WTC11 (cell line): ENCODE measurements around the gene INPP5K. TPM values are rescaled to one million over a fixed set of nuclear protein-coding genes. Genes with fewer than 3 reads are reported as not detected.

Experiments
- ATAC-seq: fragments of 200-7000 bp; cut with Tn5 transposase; 2 replicates; pipeline ENCODE4 v1.10.0; 2021; ENCODE audit warnings: mild to moderate bottlenecking, moderate library complexity
- CTCF ChIA-PET: fragments of 300-600 bp; sonication (Branson Sonifier 250); formaldehyde crosslinking; loops from one replicate; lab custom pipeline; 2021; ENCODE audit warnings: antibody characterized with exemption; lab: Charles Lee
- POLR2A ChIA-PET: fragments of 350-600 bp; sonication (Branson Sonifier 250); formaldehyde crosslinking; loops from one replicate; lab custom pipeline; 2021; ENCODE audit warnings: antibody characterized with exemption; lab: Charles Lee
- DNase-seq: peaks from one replicate; pipeline ENCODE4 v3.0.0; 2021; ENCODE audit warnings: low spot score
- H3K27ac Mint-ChIP-seq: 2 replicates; pipeline ENCODE4 v1.8.0; 2021; ENCODE audit warnings: mixed read lengths
- H3K27me3 Mint-ChIP-seq: 2 replicates; pipeline ENCODE4 v1.8.0; 2021; ENCODE audit warnings: low read depth, mild to moderate bottlenecking, moderate library complexity, mixed read lengths
- H3K36me3 Mint-ChIP-seq: 2 replicates; pipeline ENCODE4 v1.8.0; 2021; ENCODE audit warnings: mixed read lengths
- H3K4me1 Mint-ChIP-seq: 2 replicates; pipeline ENCODE4 v1.8.0; 2022; ENCODE audit warnings: mixed read lengths
- H3K4me3 Mint-ChIP-seq: 2 replicates; pipeline ENCODE4 v1.8.0; 2021; ENCODE audit warnings: mild to moderate bottlenecking, moderate library complexity, mixed read lengths
- H3K9me3 Mint-ChIP-seq: 2 replicates; pipeline ENCODE4 v1.8.0; 2021; ENCODE audit warnings: mixed read lengths
- ATF1 ChIP-seq: sonication (generic); formaldehyde crosslinking; IDR thresholded peaks from 2 replicates; pipeline ENCODE4 v1.8.1; 2023; ENCODE audit warnings: mild to moderate bottlenecking, moderate library complexity, missing genetic modification reagents
- ATF3 ChIP-seq: sonication (generic); formaldehyde crosslinking; conservative IDR thresholded peaks from 2 replicates; pipeline ENCODE4 v1.8.1; 2022; ENCODE audit warnings: mild to moderate bottlenecking, missing genetic modification reagents
- CDX4 ChIP-seq: fragments of 250-450 bp; sonication (Bioruptor Pico); IDR thresholded peaks from 2 replicates; pipeline ENCODE4 v1.9.0; 2021; ENCODE audit warnings: moderate library complexity, mild to moderate bottlenecking, inconsistent platforms, borderline replicate concordance
- CTCF ChIP-seq: fragments of 200-600 bp; IDR thresholded peaks from 2 replicates; pipeline ENCODE4 v1.8.0; 2022; ENCODE audit warnings: antibody characterized with exemption
- ERG ChIP-seq: fragments of 250-450 bp; sonication (Bioruptor Pico); IDR thresholded peaks from 2 replicates; pipeline ENCODE4 v1.8.0; 2021; ENCODE audit warnings: mild to moderate bottlenecking
- ETV6 ChIP-seq: sonication (generic); formaldehyde crosslinking; IDR thresholded peaks from 2 replicates; pipeline ENCODE4 v1.8.1; 2022; ENCODE audit warnings: mild to moderate bottlenecking, missing genetic modification reagents
- FOXK1 ChIP-seq: sonication (generic); formaldehyde crosslinking; IDR thresholded peaks from 2 replicates; pipeline ENCODE4 v1.8.0; 2022; ENCODE audit warnings: mild to moderate bottlenecking, moderate library complexity, missing genetic modification reagents
- FOXP1 ChIP-seq: sonication (generic); formaldehyde crosslinking; IDR thresholded peaks from 2 replicates; pipeline ENCODE4 v1.8.0; 2022; ENCODE audit warnings: missing genetic modification reagents, mild to moderate bottlenecking, moderate library complexity, borderline replicate concordance
- GRHL2 ChIP-seq: fragments of 250-450 bp; sonication (Bioruptor Pico); IDR thresholded peaks from 2 replicates; pipeline ENCODE4 v1.8.0; 2022; ENCODE audit warnings: mild to moderate bottlenecking, moderate library complexity; ENCODE audit not compliant: insufficient replicate concordance, severe bottlenecking
- KAT7 ChIP-seq: sonication (generic); formaldehyde crosslinking; IDR thresholded peaks from 2 replicates; pipeline ENCODE4 v1.8.1; 2023; ENCODE audit warnings: missing genetic modification reagents, mild to moderate bottlenecking, borderline replicate concordance
- NFATC4 ChIP-seq: fragments of 250-450 bp; sonication (Bioruptor Pico); IDR thresholded peaks from 2 replicates; pipeline ENCODE4 v1.9.0; 2021; ENCODE audit warnings: mild to moderate bottlenecking
- PRDM15 ChIP-seq: sonication (generic); formaldehyde crosslinking; IDR thresholded peaks from 2 replicates; pipeline ENCODE4 v1.8.0; 2022; ENCODE audit warnings: missing genetic modification reagents
- RORB ChIP-seq: fragments of 250-450 bp; sonication (Bioruptor Pico); IDR thresholded peaks from 2 replicates; pipeline ENCODE4 v1.9.0; 2021; ENCODE audit warnings: mild to moderate bottlenecking
- SP1 ChIP-seq: sonication (generic); formaldehyde crosslinking; conservative IDR thresholded peaks from 2 replicates; pipeline ENCODE4 v1.8.1; 2022; ENCODE audit warnings: missing genetic modification reagents
- STAT6 ChIP-seq: sonication (generic); formaldehyde crosslinking; conservative IDR thresholded peaks from 2 replicates; pipeline ENCODE4 v1.8.1; 2023; ENCODE audit warnings: mild to moderate bottlenecking, low read depth, missing genetic modification reagents, moderate library complexity
- TCF7 ChIP-seq: sonication (generic); formaldehyde crosslinking; IDR thresholded peaks from 2 replicates; pipeline ENCODE4 v1.8.0; 2022; ENCODE audit warnings: mild to moderate bottlenecking, low read depth, missing genetic modification reagents, moderate library complexity
- USF1 ChIP-seq: sonication (generic); formaldehyde crosslinking; IDR thresholded peaks from 2 replicates; pipeline ENCODE4 v1.8.0; 2022; ENCODE audit warnings: mild to moderate bottlenecking, missing genetic modification reagents
- ZBTB21 ChIP-seq: sonication (generic); formaldehyde crosslinking; IDR thresholded peaks from 2 replicates; pipeline ENCODE4 v1.8.1; 2023; ENCODE audit warnings: mild to moderate bottlenecking, missing genetic modification reagents, borderline replicate concordance
- ZNF138 ChIP-seq: sonication (generic); formaldehyde crosslinking; conservative IDR thresholded peaks from 2 replicates; pipeline ENCODE4 v1.8.1; 2022; ENCODE audit warnings: mild to moderate bottlenecking, moderate library complexity, missing genetic modification reagents
- ZNF317 ChIP-seq: sonication (generic); formaldehyde crosslinking; IDR thresholded peaks from 2 replicates; pipeline ENCODE4 v1.8.1; 2023; ENCODE audit warnings: low read depth, mild to moderate bottlenecking, moderate library complexity, missing genetic modification reagents, borderline replicate concordance
- ZNF671 ChIP-seq: fragments of 250-450 bp; sonication (Bioruptor Pico); IDR thresholded peaks from 2 replicates; pipeline ENCODE4 v1.8.0; 2021; ENCODE audit warnings: mild to moderate bottlenecking
- ZSCAN18 ChIP-seq: fragments of 250-450 bp; sonication (Bioruptor Pico); IDR thresholded peaks from 2 replicates; pipeline ENCODE4 v2.1.2; 2022; ENCODE audit warnings: mild to moderate bottlenecking, moderate library complexity
- total RNA-seq: library from RNA; stranded (reverse); gene quantifications from 3 replicates; pipeline ENCODE4 v1.2.3, GENCODE V29; 2021

INPP5K gene
- total RNA-seq, 1 experiment from 2014 or later: 26.8 TPM

GRCh38 chr17:1455291-1455796, 61.1 kb downstream of the INPP5K start (continued):
- TF ChIP-seq ZNF138 (CRISPR knock-in tag) (peak; percentile 59; the same call in 1 of the 2 replicates), USF1 (CRISPR knock-in tag) (no peak), PRDM15 (CRISPR knock-in tag) (no peak), ZNF671 (CRISPR knock-in tag) (no peak), SP1 (CRISPR knock-in tag) (no peak), ATF1 (CRISPR knock-in tag) (no peak), ZSCAN18 (CRISPR knock-in tag) (no peak), CDX4 (no peak), ZNF317 (CRISPR knock-in tag) (0 out of 2 replicates have a peak, but pooled peaks have one; percentile 4), ATF3 (CRISPR knock-in tag) (no peak), RORB (CRISPR knock-in tag) (no peak), STAT6 (CRISPR knock-in tag) (no peak)

- Mint-ChIP-seq H3K27ac (peak overlapping the region; percentile 86), H3K4me1 (peaks cover 24% of the 10 kb centered on the region), H3K27me3 (no peaks in the 10 kb centered on the region; the same call in 1 of the 2 replicates), H3K9me3 (no peaks in the 10 kb centered on the region), H3K4me3 (peak overlapping the region; percentile 91), H3K36me3 (peaks cover 16% of the 10 kb centered on the region)
- ChIA-PET CTCF (interaction anchor here (0.7 to 0.9 kb wide), 2 partner anchors 89 to 175 kb away, joined by 3 read pairs; no protein-coding TSS in a partner anchor), POLR2A (no interaction called here)
- DNase-seq (no peak), ATAC-seq (no peak)
- TF ChIP-seq ETV6 (CRISPR knock-in tag) (no peak), FOXP1 (CRISPR knock-in tag) (no peak), KAT7 (CRISPR knock-in tag) (no peak), CDX4 (no peak), ZBTB21 (CRISPR knock-in tag) (no peak), NFATC4 (CRISPR knock-in tag) (no peak), TCF7 (no peak), GRHL2 (CRISPR knock-in tag) (no peak), ERG (CRISPR knock-in tag) (no peak), CTCF (no peak), FOXK1 (CRISPR knock-in tag) (no peak)
Measured at GRCh38 chr17:1454541-1454940, 61.9 kb downstream of the INPP5K start.
